GM19452 (cell line): ENCODE measurements around the gene CIZ1.
A peak's percentile ranks its signal among the peaks of the same experiment; 100 is the strongest.

Experiments used
- ATAC-seq: cut with Tn5 transposase; IDR thresholded peaks from one replicate; pipeline ENCODE4 v1.9.1; 2021; ENCODE audit not compliant: unreplicated experiment

The CIZ1 gene

GRCh38 chr9:128127990-128128835, 63.2 kb downstream of the CIZ1 start:
- peak; percentile 61 for ATAC-seq

GRCh38 chr9:128127568-128127989, 63.8 kb downstream of the CIZ1 start, which contains the start of gene PTGES2:
Gene PTGES2 (minus strand): TSS chr9:128127729. CDS start chr9:128127717, 12 bp downstream.
- ATAC-seq, result peak; percentile 52

- ATAC-seq, result no peak
These were observed 65.6 kb downstream of the CIZ1 start for GRCh38 chr9:128125580-128126354.

- no peak for ATAC-seq
These were observed 66.3 kb downstream of the CIZ1 start for GRCh38 chr9:128124873-128125579.

GRCh38 chr9:128124451-128124850, 66.9 kb downstream of the CIZ1 start:
- no peak for ATAC-seq

- ATAC-seq, result no peak
These were observed 67.8 kb downstream of the CIZ1 start for GRCh38 chr9:128123451-128124080.

- no peak for ATAC-seq
These were observed 68.6 kb downstream of the CIZ1 start for GRCh38 chr9:128122809-128123175.

- ATAC-seq, result no peak
These were observed 69.2 kb downstream of the CIZ1 start for GRCh38 chr9:128121924-128122808.

GRCh38 chr9:128121466-128121810, 69.9 kb downstream of the CIZ1 start:
- ATAC-seq, result no peak

GRCh38 chr9:128120741-128121465, 70.5 kb downstream of the CIZ1 start:
- ATAC-seq, result no peak

- no peak for ATAC-seq
These were observed 71.2 kb downstream of the CIZ1 start for GRCh38 chr9:128120061-128120740.

- no peak for ATAC-seq
These were observed 72.3 kb downstream of the CIZ1 start for GRCh38 chr9:128118971-128119665.

GRCh38 chr9:128118472-128118857, 72.9 kb downstream of the CIZ1 start:
- no peak for ATAC-seq

- peak; percentile 55 for ATAC-seq
These were observed 73.5 kb downstream of the CIZ1 start for GRCh38 chr9:128117613-128118471.

GRCh38 chr9:128116104-128117083, 75.0 kb downstream of the CIZ1 start:
- no peak for ATAC-seq
